Psoas muscle (tissue), 8 donors: ENCODE data around the gene ACSM6. TPM values are rescaled to one million over a fixed set of nuclear protein-coding genes. Genes with fewer than 3 reads are reported as not detected.

Experiments
- ATAC-seq, 4 donors: fragments of 200-7000 bp; cut with Tn5 transposase; one replicate each; pipeline ENCODE4 v1.9.1; 2020; ENCODE audit warnings: moderate library complexity in 3 of 4, mild to moderate bottlenecking in 2 of 4
- DNase-seq, 2 donors: peaks; one replicate each; pipeline ENCODE4 v3.0.0-alpha.2; 2020
- H3K27ac ChIP-seq: fragments of 200-600 bp; one replicate; pipeline ENCODE4 v1.8.0; 2022
- H3K27me3 ChIP-seq, 3 donors: fragments of 200-600 bp in 1 of 3; one replicate each; pipeline versions ENCODE4 v1.6.1 to v1.8.0; 2013 to 2022; ENCODE audit warnings: low read length in 2 of 3, mild to moderate bottlenecking in 2 of 3, moderate library complexity in 1 of 3; ENCODE audit not compliant: insufficient read depth in 3 of 3
- H3K36me3 ChIP-seq, 2 donors: fragments of 200-600 bp in 1 of 2; one replicate each; pipeline versions ENCODE4 v1.6.1 to v1.8.0; 2013 to 2022; ENCODE audit warnings: low read depth in 1 of 2, mild to moderate bottlenecking in 1 of 2, moderate library complexity in 1 of 2; ENCODE audit not compliant: insufficient read depth in 1 of 2
- H3K4me1 ChIP-seq: fragments of 200-600 bp; one replicate; pipeline ENCODE4 v1.8.0; 2022
- H3K4me3 ChIP-seq: fragments of 200-600 bp; one replicate; pipeline ENCODE4 v1.8.0; 2022; ENCODE audit warnings: mild to moderate bottlenecking
- H3K9me3 ChIP-seq: fragments of 200-600 bp; one replicate; pipeline ENCODE4 v1.8.0; 2022
- WGBS, 3 donors: extraction: QIAGEN DNeasy Blood & Tissue Kit; methylation state at CpG; one replicate each; pipeline versions ENCODE4 v1.1.6 to v1.1.7; 2013; 5-methylcytosine and 5-hydroxymethylcytosine counted together
- intact Hi-C, 2 donors: fragments of 100-400 bp; cut with DNase I; formaldehyde crosslinking; loops; one replicate each; pipeline versions ENCODE4 v1.11.0 to v1.14.2; 2022
- polyA plus RNA-seq, 3 donors: library from polyadenylated mRNA; stranded (reverse); fragments of 200-250 nt; gene quantifications; one replicate each; pipeline ENCODE4 v1.2.3, GENCODE V29; 2013
- total RNA-seq, 4 donors: library from RNA; stranded (reverse); fragmentation: NEBNext Ultra II Directional in 2 of 4; extraction: Animal tissue kit (Norgen Biotek cat#: 25700) in 2 of 4; gene quantifications; one replicate each; pipeline versions ENCODE4 v1.2.1 to v1.2.4, GENCODE V29; 2021 to 2023
- TF ChIP-seq, protein P1 (sequence below): fragments of 200-600 bp; IDR thresholded peaks from one replicate; pipeline ENCODE4 v1.8.0; 2022; ENCODE audit warnings: antibody characterized with exemption
- donor health status: healthy with polysubstance abuse.
- donor health status: DM: no; HTN: no; CAD: no; lungs with moderate emphysema.
- donor health status: Bipolar disorder and iron deficiency.
- donor health status: healthy.
- donor health status: DM: yes; HTN: yes; CAD: no.
- donor health status: DM: no; HTN: no; CAD: no.
- donor health status: DM: no; HTN: no; CAD: no.
- donor health status: DM: yes; HTN: yes; CAD: no.

ACSM6 gene
- total and polyA plus RNA-seq, 7 donors: not detected

DNA sequence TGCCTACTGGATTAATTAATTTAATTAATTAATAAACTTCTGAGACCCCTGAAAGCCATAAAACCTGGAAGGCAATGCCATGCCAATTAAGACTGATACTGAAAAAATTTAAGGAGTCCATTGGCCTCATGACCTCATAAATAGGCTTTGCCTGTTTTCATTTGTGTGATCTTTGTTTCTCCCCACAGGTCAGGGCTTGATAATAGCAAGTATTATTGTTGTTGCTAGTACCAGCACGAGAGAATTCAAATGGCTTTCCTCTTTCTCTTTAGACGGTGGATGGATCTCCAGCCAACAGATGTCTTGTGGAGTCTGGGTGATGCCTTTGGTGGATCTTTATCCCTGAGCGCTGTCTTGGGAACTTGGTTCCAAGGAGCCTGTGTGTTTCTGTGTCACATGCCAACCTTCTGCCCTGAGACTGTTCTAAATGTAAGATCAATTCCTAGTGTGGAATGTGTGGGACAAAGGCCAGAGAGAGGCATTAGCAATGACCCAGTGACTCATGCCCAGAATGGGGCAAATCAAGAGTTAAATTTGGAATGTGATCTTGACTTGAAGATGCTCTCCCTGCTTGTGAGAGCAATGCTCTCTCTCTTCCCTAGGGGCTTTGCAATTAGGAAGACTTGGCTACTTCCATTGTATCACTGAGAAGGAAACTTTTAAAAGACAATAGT lies 17.7 kb downstream of the ACSM6 start:
- Histone ChIP-seq H3K27ac (no peak overlapping the region), H3K4me3 (no peak overlapping the region), H3K9me3 (no peaks in the 10 kb centered on the region), H3K27me3 (no peaks in the 10 kb centered on the region), H3K36me3 (no peaks in the 10 kb centered on the region), H3K4me1 (no peaks in the 10 kb centered on the region)
- WGBS, 3 donors: 65 to 71% (median 68%) methylated on average over 3 of the region's 3 CpGs
- intact Hi-C loops: no loop called here
- TF ChIP-seq, protein P1, sequence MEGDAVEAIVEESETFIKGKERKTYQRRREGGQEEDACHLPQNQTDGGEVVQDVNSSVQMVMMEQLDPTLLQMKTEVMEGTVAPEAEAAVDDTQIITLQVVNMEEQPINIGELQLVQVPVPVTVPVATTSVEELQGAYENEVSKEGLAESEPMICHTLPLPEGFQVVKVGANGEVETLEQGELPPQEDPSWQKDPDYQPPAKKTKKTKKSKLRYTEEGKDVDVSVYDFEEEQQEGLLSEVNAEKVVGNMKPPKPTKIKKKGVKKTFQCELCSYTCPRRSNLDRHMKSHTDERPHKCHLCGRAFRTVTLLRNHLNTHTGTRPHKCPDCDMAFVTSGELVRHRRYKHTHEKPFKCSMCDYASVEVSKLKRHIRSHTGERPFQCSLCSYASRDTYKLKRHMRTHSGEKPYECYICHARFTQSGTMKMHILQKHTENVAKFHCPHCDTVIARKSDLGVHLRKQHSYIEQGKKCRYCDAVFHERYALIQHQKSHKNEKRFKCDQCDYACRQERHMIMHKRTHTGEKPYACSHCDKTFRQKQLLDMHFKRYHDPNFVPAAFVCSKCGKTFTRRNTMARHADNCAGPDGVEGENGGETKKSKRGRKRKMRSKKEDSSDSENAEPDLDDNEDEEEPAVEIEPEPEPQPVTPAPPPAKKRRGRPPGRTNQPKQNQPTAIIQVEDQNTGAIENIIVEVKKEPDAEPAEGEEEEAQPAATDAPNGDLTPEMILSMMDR: no peak
- ATAC-seq: no peak
- no peak for DNase-seq

GRCh38 chr10:95214369-95214768 lies 20.3 kb downstream of the ACSM6 start:
- no peak for DNase-seq
- Histone ChIP-seq H3K27me3 (no peaks in the 10 kb centered on the region), H3K4me3 (no peak overlapping the region), H3K27ac (no peak overlapping the region), H3K9me3 (no peaks in the 10 kb centered on the region), H3K36me3 (no peaks in the 10 kb centered on the region), H3K4me1 (no peaks in the 10 kb centered on the region)
- 68 to 76% (median 73%) methylated on average over 2 of the region's 2 CpGs for WGBS, 3 donors
- TF ChIP-seq, protein P1: no peak
- ATAC-seq: no peak
- intact Hi-C loops: no loop called here

GRCh38 chr10:95214793-95215192 lies 20.8 kb downstream of the ACSM6 start:
- H3K4me3 ChIP-seq: no peak overlapping the region
- intact Hi-C loops: no loop called here

DNA sequence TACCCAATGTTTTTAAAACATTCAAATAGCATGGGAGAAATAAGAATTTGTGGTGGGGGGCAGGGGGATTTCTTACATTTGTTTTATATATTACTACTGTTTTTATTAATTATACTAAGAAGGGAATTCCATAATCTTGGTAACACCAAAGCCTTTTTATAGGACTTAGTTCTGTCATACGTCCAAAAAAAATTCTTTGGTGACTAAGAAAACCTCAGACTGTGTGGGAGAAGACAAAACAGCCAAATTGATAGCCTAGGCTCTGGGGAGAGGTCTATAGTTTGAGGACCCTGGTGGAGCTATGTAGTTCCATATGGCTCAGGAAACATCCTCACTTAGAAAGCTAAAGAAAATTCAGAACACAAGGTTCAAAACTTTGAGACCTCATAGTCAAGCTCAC lies 23.4 kb downstream of the ACSM6 start:
- 43 to 53% (median 49%) methylated on average over 1 of the region's 1 CpG for WGBS, 3 donors
- ATAC-seq: no peak
- Histone ChIP-seq H3K9me3 (no peaks in the 10 kb centered on the region), H3K4me3 (no peak overlapping the region), H3K36me3 (no peaks in the 10 kb centered on the region), H3K27ac (no peak overlapping the region), H3K4me1 (no peaks in the 10 kb centered on the region), H3K27me3 (no peaks in the 10 kb centered on the region)
- no peak for DNase-seq
- intact Hi-C loops: no loop called here
- TF ChIP-seq, protein P1: no peak

More at GRCh38 chr10:95214793-95215192, 20.8 kb downstream of the ACSM6 start:
- Histone ChIP-seq H3K4me1 (no peaks in the 10 kb centered on the region), H3K9me3 (no peaks in the 10 kb centered on the region), H3K27ac (no peak overlapping the region), H3K36me3 (no peaks in the 10 kb centered on the region), H3K27me3 (no peaks in the 10 kb centered on the region)
- TF ChIP-seq, protein P1: no peak
- 80 to 86% (median 82%) methylated on average over 3 of the region's 3 CpGs for WGBS, 3 donors
- ATAC-seq (no peak), DNase-seq (no peak)

- ATAC-seq (no peak), DNase-seq (no peak)
- TF ChIP-seq, protein P1: no peak
- WGBS, 3 donors: 82 to 90% (median 90%) methylated on average over 3 of the region's 3 CpGs
- Histone ChIP-seq H3K9me3 (no peaks in the 10 kb centered on the region), H3K27ac (no peak overlapping the region), H3K27me3 (no peaks in the 10 kb centered on the region), H3K36me3 (no peaks in the 10 kb centered on the region), H3K4me1 (no peaks in the 10 kb centered on the region), H3K4me3 (no peak overlapping the region)
- intact Hi-C loops: no loop called here
Measured at GRCh38 chr10:95220539-95220938, 26.5 kb downstream of the ACSM6 start.
